Natural killer cell (primary cell): Measurements from ENCODE around the gene TMCC1. TPM values are rescaled to one million over a fixed set of nuclear protein-coding genes. Genes with fewer than 3 reads are reported as not detected.
"Not testable (repeated sequence)": the region's sequence is repeated elsewhere in the genome, so short reads cannot be mapped to it uniquely, and the experiment has no call there.

ENCODE experiments used
- ATAC-seq, 3 donors: fragments of 150-1000 bp in 2 of 3; fragments of 200-7000 bp in 1 of 3; cut with Tn5 transposase; 1 replicate in 1 of 3; 2 replicates in 2 of 3; pipeline ENCODE4 v1.10.0; 2021; ENCODE audit warnings: mild to moderate bottlenecking in 2 of 3, moderate library complexity in 2 of 3
- DNase-seq, 2 donors: peaks; one replicate each; pipeline versions ENCODE4 v3.0.0 to v3.0.0-alpha.2; 2013 to 2021; ENCODE audit warnings: mixed read lengths in 1 of 2
- H3K27ac ChIP-seq: one replicate; pipeline ENCODE4 v1.5.1; 2013; ENCODE audit warnings: mild to moderate bottlenecking, low read length
- H3K27me3 ChIP-seq: one replicate; pipeline ENCODE4 v1.6.1; 2013; ENCODE audit warnings: low read length; ENCODE audit not compliant: control insufficient read depth, insufficient read depth
- H3K36me3 ChIP-seq: one replicate; pipeline ENCODE4 v1.6.1; 2013; ENCODE audit warnings: low read length; ENCODE audit not compliant: control insufficient read depth, insufficient read depth
- H3K4me1 ChIP-seq: one replicate; pipeline ENCODE4 v1.6.1; 2013; ENCODE audit warnings: low read length; ENCODE audit not compliant: control insufficient read depth, insufficient read depth
- H3K4me3 ChIP-seq: one replicate; pipeline ENCODE4 v1.5.1; 2013; ENCODE audit warnings: low read length
- H3K9me3 ChIP-seq: one replicate; pipeline ENCODE4 v1.6.1; 2013; ENCODE audit warnings: low read length; ENCODE audit not compliant: control insufficient read depth, insufficient read depth
- H3K27ac Mint-ChIP-seq, 2 donors: one replicate each; pipeline ENCODE4 v1.8.0; 2022; ENCODE audit warnings: mild to moderate bottlenecking in 2 of 2, mixed read lengths in 2 of 2, moderate library complexity in 1 of 2
- H3K27me3 Mint-ChIP-seq, 2 donors: one replicate each; pipeline ENCODE4 v1.8.0; 2022; ENCODE audit warnings: low read depth in 2 of 2, mixed read lengths in 2 of 2
- H3K36me3 Mint-ChIP-seq: one replicate; pipeline ENCODE4 v1.8.0; 2022; ENCODE audit warnings: mixed read lengths
- H3K4me1 Mint-ChIP-seq, 2 donors: one replicate each; pipeline ENCODE4 v1.8.0; 2022; ENCODE audit warnings: mixed read lengths in 2 of 2
- H3K4me3 Mint-ChIP-seq: one replicate; pipeline ENCODE4 v1.8.0; 2022; ENCODE audit warnings: mild to moderate bottlenecking, moderate library complexity, mixed read lengths
- H3K9me3 Mint-ChIP-seq, 2 donors: one replicate each; pipeline ENCODE4 v1.8.0; 2022; ENCODE audit warnings: mixed read lengths in 2 of 2
- WGBS: methylation state at CpG from one replicate; pipeline ENCODE4 v1.1.7; 2013; ENCODE audit warnings: missing lambda C conversion rate; ENCODE audit not compliant: insufficient coverage; 5-methylcytosine and 5-hydroxymethylcytosine counted together
- intact Hi-C: fragments of 100-400 bp; cut with micrococcal nuclease; formaldehyde crosslinking; loops from one replicate; pipeline ENCODE4 v1.14.2; 2022
- total RNA-seq, 4 donors: library from RNA; stranded (reverse); fragments of 120-200 nt in 1 of 4; gene quantifications; one replicate each; pipeline versions ENCODE4 v1.2.3 to v1.2.4, GENCODE V29; 2013 to 2022
- TF ChIP-seq, protein P1 (sequence below): fragments of 200-600 bp; IDR thresholded peaks from one replicate; pipeline ENCODE4 v1.8.0; 2022; ENCODE audit warnings: antibody characterized with exemption

Gene TMCC1
- total RNA-seq, 3 donors from 2014 or later (not counting 1 experiment from before 2014, with no cell fraction given), result 26.4 to 36.7 (median 31.7) TPM

- no peak overlapping the region for H3K4me3 ChIP-seq
- H3K4me1 ChIP-seq, result no peaks in the 10 kb centered on the region
- Mint-ChIP-seq H3K9me3 (no peaks in the 10 kb centered on the region), H3K36me3 (no peaks in the 10 kb centered on the region), H3K27ac (no peak overlapping the region), H3K27me3 (no peaks in the 10 kb centered on the region), H3K4me3 (no peak overlapping the region), H3K4me1 (peaks cover 4% of the 10 kb centered on the region in 2 donors)
- intact Hi-C loops, result no loop called here
- H3K27ac ChIP-seq, result no peak overlapping the region
- no peaks in the 10 kb centered on the region for H3K27me3 ChIP-seq
- no peaks in the 10 kb centered on the region for H3K36me3 ChIP-seq
- H3K9me3 ChIP-seq, result no peaks in the 10 kb centered on the region
- ATAC-seq, result no peak
- DNase-seq, result no peak
- TF ChIP-seq, protein P1, sequence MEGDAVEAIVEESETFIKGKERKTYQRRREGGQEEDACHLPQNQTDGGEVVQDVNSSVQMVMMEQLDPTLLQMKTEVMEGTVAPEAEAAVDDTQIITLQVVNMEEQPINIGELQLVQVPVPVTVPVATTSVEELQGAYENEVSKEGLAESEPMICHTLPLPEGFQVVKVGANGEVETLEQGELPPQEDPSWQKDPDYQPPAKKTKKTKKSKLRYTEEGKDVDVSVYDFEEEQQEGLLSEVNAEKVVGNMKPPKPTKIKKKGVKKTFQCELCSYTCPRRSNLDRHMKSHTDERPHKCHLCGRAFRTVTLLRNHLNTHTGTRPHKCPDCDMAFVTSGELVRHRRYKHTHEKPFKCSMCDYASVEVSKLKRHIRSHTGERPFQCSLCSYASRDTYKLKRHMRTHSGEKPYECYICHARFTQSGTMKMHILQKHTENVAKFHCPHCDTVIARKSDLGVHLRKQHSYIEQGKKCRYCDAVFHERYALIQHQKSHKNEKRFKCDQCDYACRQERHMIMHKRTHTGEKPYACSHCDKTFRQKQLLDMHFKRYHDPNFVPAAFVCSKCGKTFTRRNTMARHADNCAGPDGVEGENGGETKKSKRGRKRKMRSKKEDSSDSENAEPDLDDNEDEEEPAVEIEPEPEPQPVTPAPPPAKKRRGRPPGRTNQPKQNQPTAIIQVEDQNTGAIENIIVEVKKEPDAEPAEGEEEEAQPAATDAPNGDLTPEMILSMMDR, result no peak
- WGBS, result 33% methylated on average over 5 of the region's 5 CpGs
Observed at GRCh38 chr3:129645286-129645685, 248.2 kb downstream of the TMCC1 start.

DNA sequence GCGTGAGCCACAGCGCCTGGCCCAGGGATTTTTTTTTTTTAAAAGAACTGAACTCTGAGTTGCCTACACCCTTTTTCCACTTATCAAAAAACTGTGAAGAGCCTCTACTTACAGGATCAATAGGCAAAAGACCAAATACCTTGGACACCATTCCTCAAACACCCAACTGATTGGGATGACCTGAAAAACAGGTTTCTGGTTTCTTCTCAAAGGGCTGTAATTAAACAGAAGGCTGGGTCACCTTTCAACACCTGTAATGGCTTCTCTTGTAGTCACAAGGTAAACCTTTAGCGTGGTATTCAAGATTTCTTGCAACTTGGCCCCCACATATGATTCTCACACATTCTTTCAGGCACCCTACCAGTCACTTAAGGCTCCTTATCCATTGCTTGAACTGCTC is 248.7 kb downstream of the TMCC1 start:
- 71% methylated on average over 3 of the region's 3 CpGs for WGBS
- no peaks in the 10 kb centered on the region for H3K9me3 Mint-ChIP-seq
- H3K4me3 ChIP-seq, result no peak overlapping the region
- no peak overlapping the region for H3K27ac ChIP-seq
- no peaks in the 10 kb centered on the region for H3K36me3 ChIP-seq
- H3K27me3 Mint-ChIP-seq, result no peaks in the 10 kb centered on the region
- TF ChIP-seq, protein P1, result no peak
- H3K9me3 ChIP-seq, result no peaks in the 10 kb centered on the region
- no peaks in the 10 kb centered on the region for H3K4me1 Mint-ChIP-seq
- ATAC-seq, result no peak
- intact Hi-C loops, result no loop called here
- DNase-seq, result no peak
- H3K36me3 Mint-ChIP-seq, result no peaks in the 10 kb centered on the region
- H3K4me3 Mint-ChIP-seq, result no peak overlapping the region
- no peak overlapping the region for H3K27ac Mint-ChIP-seq
- no peaks in the 10 kb centered on the region for H3K4me1 ChIP-seq
- H3K27me3 ChIP-seq, result no peaks in the 10 kb centered on the region

DNA sequence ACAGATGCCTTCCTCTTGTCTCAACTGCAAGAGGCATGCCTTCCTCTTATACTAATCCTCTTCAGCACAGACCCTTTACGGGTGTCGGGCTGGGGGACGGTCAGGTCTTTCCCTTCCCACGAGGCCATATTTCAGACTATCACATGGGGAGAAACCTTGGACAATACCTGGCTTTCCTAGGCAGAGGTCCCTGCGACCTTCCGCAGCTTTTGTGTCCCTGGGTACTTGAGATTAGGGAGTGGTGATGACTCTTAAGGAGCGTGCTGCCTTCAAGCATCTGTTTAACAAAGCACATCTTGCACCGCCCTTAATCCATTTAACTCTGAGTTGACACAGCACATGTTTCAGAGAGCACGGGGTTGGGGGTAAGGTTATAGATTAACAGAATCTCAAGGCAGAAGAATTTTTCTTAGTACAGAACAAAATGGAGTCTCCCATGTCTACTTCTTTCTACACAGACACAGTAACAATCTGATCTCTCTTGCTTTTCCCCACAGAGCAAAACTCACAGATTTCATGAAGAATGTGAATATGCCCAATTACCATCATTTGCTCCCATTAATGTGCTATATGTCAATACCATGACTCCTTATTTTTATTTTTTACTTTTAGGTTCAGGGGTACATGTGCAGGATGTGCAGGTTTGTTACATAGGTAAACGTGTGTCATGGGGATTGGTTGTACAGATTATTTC is 251.8 kb downstream of the TMCC1 start:
- H3K4me1 ChIP-seq, H3K4me3 ChIP-seq, H3K27ac Mint-ChIP-seq, H3K36me3 Mint-ChIP-seq, H3K27ac ChIP-seq, DNase-seq, H3K9me3 Mint-ChIP-seq, H3K36me3 ChIP-seq, intact Hi-C loops, H3K27me3 Mint-ChIP-seq, H3K4me3 Mint-ChIP-seq, H3K4me1 Mint-ChIP-seq, H3K9me3 ChIP-seq, H3K27me3 ChIP-seq, ATAC-seq: not testable (repeated sequence)
- WGBS, result 90% methylated on average over 2 of the region's 10 CpGs

- H3K36me3 Mint-ChIP-seq, intact Hi-C loops, DNase-seq, H3K4me1 Mint-ChIP-seq, H3K36me3 ChIP-seq, H3K27ac ChIP-seq, ATAC-seq, H3K4me3 Mint-ChIP-seq, H3K9me3 ChIP-seq, H3K4me1 ChIP-seq, H3K27ac Mint-ChIP-seq, H3K9me3 Mint-ChIP-seq, H3K4me3 ChIP-seq, H3K27me3 ChIP-seq: not testable (repeated sequence)
- WGBS, result 83% methylated on average over 3 of the region's 7 CpGs
- H3K27me3 Mint-ChIP-seq, result peaks cover 2 to 14% of the 10 kb centered on the region in 2 donors
Observed at GRCh38 chr3:129640985-129641384, 252.5 kb downstream of the TMCC1 start.
